ENCODE measurements around the gene C19orf67.

Gene C19orf67

DNA sequence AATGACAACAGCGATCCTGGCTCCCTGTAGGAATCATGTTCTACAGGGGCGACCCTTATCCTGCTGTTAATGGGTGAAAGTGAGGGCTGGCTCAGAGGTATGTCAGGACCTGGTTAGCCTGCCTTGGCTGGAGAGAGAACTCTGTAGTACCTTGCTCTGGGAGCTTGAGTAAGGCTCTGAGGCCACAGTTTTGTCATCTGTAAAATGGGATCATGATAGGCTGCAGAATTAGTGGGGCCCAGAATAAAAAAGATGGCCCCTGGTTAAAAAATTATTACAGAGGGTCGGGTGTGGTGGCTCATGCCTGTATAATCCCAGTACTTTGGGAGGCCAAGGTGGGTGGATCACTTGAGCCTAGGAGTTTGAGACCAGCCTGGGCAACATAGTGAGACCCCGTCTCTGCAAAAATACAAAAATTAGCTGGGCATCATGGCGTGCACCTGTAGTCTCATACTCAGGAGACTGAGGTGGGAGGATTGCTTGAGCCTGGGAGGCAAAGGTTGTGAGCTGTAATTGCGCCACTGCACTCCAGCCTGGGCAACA, 15.5 kb upstream of the C19orf67 start:
- Histone ChIP-seq H3K36me3 (ENCODE audit: insufficient read depth, low read length) (no peaks in the 10 kb centered on the region; the same call in 1 of the 2 replicates), H3K4me1 (ENCODE audit: insufficient read depth, low read length) (no peaks in the 10 kb centered on the region), H3K9ac (ENCODE audit: low read depth, low read length) (no peak overlapping the region), H3K9me3 (ENCODE audit: control insufficient read depth, insufficient read depth, low read length) (no peaks in the 10 kb centered on the region)

GRCh38 chr19:14097532-14098151, 12.1 kb upstream of the C19orf67 start:
- Histone ChIP-seq H3K9ac (ENCODE audit: low read depth, low read length) (no peak overlapping the region), H3K9me3 (ENCODE audit: control insufficient read depth, insufficient read depth, low read length) (no peaks in the 10 kb centered on the region; the same call in 1 of the 2 replicates), H3K4me1 (ENCODE audit: insufficient read depth, low read length) (no peaks in the 10 kb centered on the region), H3K36me3 (ENCODE audit: insufficient read depth, low read length) (no peaks in the 10 kb centered on the region)

- no peaks in the 10 kb centered on the region for H3K36me3 ChIP-seq (ENCODE audit: insufficient read depth, low read length)
- H3K9me3 ChIP-seq (ENCODE audit: control insufficient read depth, insufficient read depth, low read length), result no peaks in the 10 kb centered on the region; the same call in 1 of the 2 replicates
- H3K4me1 ChIP-seq (ENCODE audit: insufficient read depth, low read length), result no peaks in the 10 kb centered on the region; the same call in 1 of the 2 replicates
- no peak overlapping the region for H3K9ac ChIP-seq (ENCODE audit: low read depth, low read length)
These were observed 10.8 kb upstream of the C19orf67 start for GRCh38 chr19:14096272-14096992.

- no peak overlapping the region for H3K9ac ChIP-seq (ENCODE audit: low read depth, low read length)
- no peaks in the 10 kb centered on the region for H3K36me3 ChIP-seq (ENCODE audit: insufficient read depth, low read length)
- no peaks in the 10 kb centered on the region; the same call in 1 of the 2 replicates for H3K9me3 ChIP-seq (ENCODE audit: control insufficient read depth, insufficient read depth, low read length)
- no peaks in the 10 kb centered on the region; the same call in 1 of the 2 replicates for H3K4me1 ChIP-seq (ENCODE audit: insufficient read depth, low read length)
These were observed 9.3 kb upstream of the C19orf67 start for GRCh38 chr19:14094854-14095253.

DNA sequence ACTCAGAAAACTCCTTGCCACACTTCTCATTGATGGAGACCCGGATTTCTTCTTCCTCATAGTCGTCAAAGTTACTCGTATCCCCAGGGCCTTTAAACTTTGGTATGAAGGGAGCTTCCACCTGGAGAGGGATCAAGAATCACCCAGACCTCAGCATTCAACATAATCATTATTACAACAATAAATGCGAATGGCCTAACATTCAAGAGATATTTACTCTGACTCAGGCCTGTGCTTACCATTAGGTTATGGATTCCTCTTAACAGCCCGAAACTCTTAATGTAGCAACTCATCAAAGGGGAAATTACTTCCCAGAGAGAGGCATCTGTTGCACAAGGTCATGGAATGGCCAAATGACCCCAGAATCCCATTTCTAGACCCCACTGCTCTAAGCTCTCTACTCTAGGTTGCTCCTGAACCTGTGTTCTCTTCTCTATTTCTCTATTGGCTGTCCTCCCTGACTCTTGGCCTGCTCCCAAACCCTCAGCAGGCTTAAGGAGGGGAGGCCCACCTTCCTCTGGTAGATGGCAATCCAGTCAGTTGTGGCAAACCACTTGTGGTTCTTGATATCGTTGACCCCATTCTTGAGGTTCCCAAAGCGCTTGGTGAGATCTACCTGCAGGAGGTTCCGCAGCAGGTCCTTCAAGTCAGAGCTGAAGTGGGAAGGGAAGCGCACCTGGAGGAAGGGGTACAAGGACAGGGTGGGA, 7.7 kb upstream of the C19orf67 start:
- Histone ChIP-seq H3K4me1 (ENCODE audit: insufficient read depth, low read length) (no peaks in the 10 kb centered on the region; the same call in 1 of the 2 replicates), H3K36me3 (ENCODE audit: insufficient read depth, low read length) (no peaks in the 10 kb centered on the region), H3K9ac (ENCODE audit: low read depth, low read length) (no peak overlapping the region), H3K9me3 (ENCODE audit: control insufficient read depth, insufficient read depth, low read length) (no peaks in the 10 kb centered on the region; the same call in 1 of the 2 replicates)

DNA sequence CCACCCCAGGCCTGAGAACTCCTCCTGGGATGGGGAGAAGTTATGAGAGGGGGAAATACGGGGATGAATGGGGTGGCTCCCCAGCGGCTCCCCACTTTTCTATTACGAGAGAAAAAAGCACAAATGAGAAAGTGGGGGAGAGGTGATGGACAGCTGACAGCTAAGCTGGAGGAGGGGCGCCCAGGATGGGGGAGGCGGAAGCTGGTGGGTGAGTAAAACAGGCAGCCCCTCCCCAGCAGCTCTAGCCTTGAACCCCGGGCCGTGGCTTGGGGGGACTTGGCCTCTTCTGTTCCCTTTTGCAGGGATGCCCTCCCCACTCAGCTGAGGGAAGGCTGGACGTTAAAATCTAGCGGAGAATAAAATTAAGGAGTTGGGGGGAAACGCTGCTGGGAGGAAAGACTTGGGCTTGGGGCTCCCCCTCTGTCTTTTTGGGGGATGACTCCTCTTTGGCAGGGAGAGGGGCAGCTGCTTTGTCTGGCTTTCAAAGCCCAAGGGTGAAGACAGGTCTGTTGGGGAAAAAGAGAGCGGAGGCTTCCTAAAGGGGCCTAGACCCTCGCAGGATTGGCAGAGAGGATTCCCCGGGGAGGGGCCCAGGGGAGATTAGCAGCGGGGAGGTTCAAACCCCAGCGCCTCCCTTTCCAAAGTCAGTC, 6.4 kb upstream of the C19orf67 start:
- H3K4me1 ChIP-seq (ENCODE audit: insufficient read depth, low read length), result no peaks in the 10 kb centered on the region; the same call in 1 of the 2 replicates
- no peaks in the 10 kb centered on the region for H3K36me3 ChIP-seq (ENCODE audit: insufficient read depth, low read length)
- peak overlapping the region; percentile 97; the same call in 1 of the 2 replicates for H3K9ac ChIP-seq (ENCODE audit: low read depth, low read length)
- no peaks in the 10 kb centered on the region; the same call in 1 of the 2 replicates for H3K9me3 ChIP-seq (ENCODE audit: control insufficient read depth, insufficient read depth, low read length)

- Histone ChIP-seq H3K36me3 (ENCODE audit: insufficient read depth, low read length) (no peaks in the 10 kb centered on the region), H3K4me1 (ENCODE audit: insufficient read depth, low read length) (no peaks in the 10 kb centered on the region; the same call in 1 of the 2 replicates), H3K9ac (ENCODE audit: low read depth, low read length) (peak overlapping the region; percentile 97), H3K9me3 (ENCODE audit: control insufficient read depth, insufficient read depth, low read length) (no peaks in the 10 kb centered on the region; the same call in 1 of the 2 replicates)
These were observed 5.7 kb upstream of the C19orf67 start for GRCh38 chr19:14091081-14091812.

DNA sequence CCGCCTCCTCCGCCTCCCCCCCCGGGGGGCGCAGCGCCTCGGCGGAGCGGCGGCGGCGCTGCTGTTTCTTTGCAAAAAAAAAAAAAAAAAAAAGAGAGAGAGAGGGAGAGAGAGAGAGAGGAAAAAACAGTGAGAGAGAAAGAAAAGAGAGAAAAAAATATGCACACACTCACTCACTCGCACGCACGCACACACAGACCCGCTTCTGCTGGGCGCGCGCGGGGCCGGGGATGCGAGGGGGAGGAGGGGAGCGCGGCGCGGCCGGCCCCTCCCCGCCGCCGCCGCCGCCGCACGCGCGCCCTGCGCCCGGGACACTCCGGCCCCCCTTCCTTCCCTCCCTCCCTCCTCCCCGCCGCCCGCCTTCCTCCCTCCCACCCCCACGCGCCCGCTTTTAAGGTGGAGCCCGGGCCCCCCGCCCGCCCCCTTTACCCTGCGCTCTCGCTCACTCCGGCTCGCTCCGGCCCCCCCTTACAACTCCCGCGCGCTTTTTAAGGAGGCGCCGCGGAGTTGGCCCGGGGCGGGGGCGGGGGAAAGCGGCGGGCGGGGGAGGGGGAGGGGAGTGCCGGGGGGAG, 5.0 kb upstream of the C19orf67 start, which contains the start of gene SAMD1:
Gene SAMD1, minus strand, starts transcription at position 243 of the 572 bp plus-strand sequence.
- Histone ChIP-seq H3K36me3 (ENCODE audit: insufficient read depth, low read length) (no peaks in the 10 kb centered on the region), H3K9me3 (ENCODE audit: control insufficient read depth, insufficient read depth, low read length) (no peaks in the 10 kb centered on the region; the same call in 1 of the 2 replicates), H3K4me1 (ENCODE audit: insufficient read depth, low read length) (no peaks in the 10 kb centered on the region; the same call in 1 of the 2 replicates), H3K9ac (ENCODE audit: low read depth, low read length) (peak within 1 kb of the TSS; percentile 97)

DNA sequence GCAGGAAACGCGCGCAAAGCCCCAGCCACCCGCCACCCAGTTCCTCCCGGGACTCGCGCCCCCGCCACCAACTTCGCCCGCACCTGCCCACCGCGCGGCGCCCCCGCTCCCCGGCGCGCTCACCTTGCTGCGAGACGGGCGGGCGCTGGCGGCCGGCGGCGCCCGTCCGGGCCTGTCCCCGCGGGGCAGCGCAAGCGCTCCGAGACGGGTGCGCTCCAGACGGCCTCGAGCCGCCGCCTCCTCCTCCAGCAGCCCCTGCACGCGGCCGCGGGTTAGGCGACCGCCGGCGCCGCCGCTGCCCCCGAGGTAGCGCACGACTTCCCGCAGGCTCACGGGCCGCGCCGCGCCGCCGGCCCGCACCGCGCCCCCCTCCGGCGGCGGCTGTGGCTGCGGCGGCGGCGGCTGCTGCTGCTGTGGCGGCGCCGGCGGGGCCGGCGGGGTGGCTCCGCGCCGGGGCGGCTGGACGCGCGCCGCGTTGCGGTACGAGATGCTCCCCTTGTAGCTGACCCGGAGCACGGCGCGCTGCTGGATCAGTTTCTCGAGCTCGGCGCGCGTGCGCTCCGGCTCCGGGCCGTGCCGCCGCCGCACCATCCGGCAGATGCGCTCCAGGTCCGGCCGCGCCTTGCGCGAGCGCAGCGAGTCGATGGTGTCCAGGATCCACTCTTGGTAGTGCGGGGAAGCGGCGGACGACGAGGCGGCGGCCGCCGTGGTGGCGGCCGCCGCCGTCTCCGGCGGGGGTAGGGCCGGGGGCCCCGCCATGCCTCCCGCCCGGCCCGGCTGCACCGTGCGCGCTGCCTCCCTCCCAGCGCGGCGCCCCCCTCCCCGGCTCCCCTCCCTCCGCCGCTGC, 4.3 kb upstream of the C19orf67 start:
- Histone ChIP-seq H3K36me3 (ENCODE audit: insufficient read depth, low read length) (no peaks in the 10 kb centered on the region), H3K9me3 (ENCODE audit: control insufficient read depth, insufficient read depth, low read length) (no peaks in the 10 kb centered on the region; the same call in 1 of the 2 replicates), H3K4me1 (ENCODE audit: insufficient read depth, low read length) (no peaks in the 10 kb centered on the region; the same call in 1 of the 2 replicates), H3K9ac (ENCODE audit: low read depth, low read length) (peak overlapping the region; percentile 60)

DNA sequence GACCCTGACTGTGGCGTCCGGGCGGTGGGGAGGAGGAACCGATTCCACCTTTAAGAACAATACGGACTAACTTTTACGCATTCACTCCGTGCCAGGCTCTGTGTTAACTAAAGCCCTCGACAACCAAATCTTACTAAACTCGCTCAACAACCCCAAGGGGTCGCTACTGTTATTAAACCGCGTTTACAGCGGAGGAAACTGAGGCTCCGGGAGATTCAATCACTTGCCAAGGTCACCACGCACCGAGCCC, 3.8 kb upstream of the C19orf67 start:
- Histone ChIP-seq H3K9ac (ENCODE audit: low read depth, low read length) (peak overlapping the region; percentile 60), H3K4me1 (ENCODE audit: insufficient read depth, low read length) (no peaks in the 10 kb centered on the region; the same call in 1 of the 2 replicates)

DNA sequence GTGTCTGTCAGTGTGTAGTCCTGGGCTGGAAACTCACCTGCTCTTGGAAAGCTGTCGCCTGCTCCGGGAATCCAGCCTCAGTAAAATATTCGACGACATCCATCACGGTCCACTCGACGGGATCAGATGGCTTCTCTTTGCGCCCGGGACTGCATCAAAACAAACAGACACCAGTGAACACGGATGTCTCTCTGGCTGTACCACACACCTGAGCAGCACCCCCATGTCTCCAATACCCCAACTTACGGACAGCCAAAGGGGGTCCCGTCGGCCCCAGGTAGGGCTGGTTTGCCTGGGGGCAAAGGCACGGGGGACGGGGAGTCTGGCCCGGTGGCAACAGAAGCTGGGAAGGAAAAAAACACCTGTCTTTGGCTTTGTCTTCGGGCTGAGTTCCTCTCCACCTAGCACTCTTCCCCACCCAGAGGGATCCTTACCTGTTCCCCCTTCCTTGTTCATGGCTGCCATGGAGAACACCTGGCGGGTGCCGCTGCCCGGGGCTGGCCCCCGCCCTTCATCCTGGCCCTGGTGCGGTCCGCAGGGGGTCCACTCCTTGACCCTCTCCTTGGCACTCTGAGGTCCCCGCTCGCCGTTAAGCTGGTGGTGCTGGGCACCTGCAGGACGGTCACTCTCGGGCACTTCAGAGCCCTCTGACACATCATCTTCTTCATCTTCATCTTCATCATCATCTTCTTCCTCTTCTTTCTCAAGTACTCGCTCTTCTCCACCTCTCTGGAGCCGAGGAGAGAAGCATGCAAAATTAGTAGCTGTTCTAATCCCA, 3.2 kb upstream of the C19orf67 start:
- no peaks in the 10 kb centered on the region; the same call in 1 of the 2 replicates for H3K9me3 ChIP-seq (ENCODE audit: control insufficient read depth, insufficient read depth, low read length)
- no peaks in the 10 kb centered on the region for H3K36me3 ChIP-seq (ENCODE audit: insufficient read depth, low read length)
- peak overlapping the region; percentile 60 for H3K9ac ChIP-seq (ENCODE audit: low read depth, low read length)
- no peaks in the 10 kb centered on the region; the same call in 1 of the 2 replicates for H3K4me1 ChIP-seq (ENCODE audit: insufficient read depth, low read length)

More for the DNA sequence above, 3.8 kb upstream of the C19orf67 start:
- Histone ChIP-seq H3K36me3 (ENCODE audit: insufficient read depth, low read length) (no peaks in the 10 kb centered on the region), H3K9me3 (ENCODE audit: control insufficient read depth, insufficient read depth, low read length) (no peaks in the 10 kb centered on the region; the same call in 1 of the 2 replicates)

DNA sequence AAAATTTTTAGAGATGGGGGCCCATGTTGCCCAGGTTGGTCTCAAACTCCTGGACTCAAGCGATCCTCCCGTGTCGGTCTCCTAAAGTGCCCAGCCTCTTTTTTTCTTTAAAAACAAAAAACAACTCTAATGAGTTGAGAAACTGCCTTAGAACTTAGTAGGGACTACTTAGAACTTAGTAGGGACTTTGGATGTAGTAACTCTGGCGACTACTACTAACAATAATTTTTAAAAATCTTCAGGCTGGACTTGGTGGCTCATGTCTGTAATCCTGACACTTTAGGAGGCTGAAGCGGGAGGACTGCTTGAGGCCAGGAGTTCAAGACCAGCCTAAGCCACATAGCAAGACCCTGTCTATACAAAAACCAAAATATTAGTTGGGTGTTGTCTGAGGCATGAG, 515 bp upstream of the C19orf67 start:
- Histone ChIP-seq H3K9ac (ENCODE audit: low read depth, low read length) (peak overlapping the region; percentile 70; the same call in 1 of the 2 replicates), H3K4me1 (ENCODE audit: insufficient read depth, low read length) (no peaks in the 10 kb centered on the region), H3K36me3 (ENCODE audit: insufficient read depth, low read length) (no peaks in the 10 kb centered on the region), H3K9me3 (ENCODE audit: control insufficient read depth, insufficient read depth, low read length) (no peaks in the 10 kb centered on the region)
